K562 (cell line): ENCODE measurements around the gene VPS13C.

Source experiments
- ATF1 ChIP-seq, 2 experiments: fragments of 450-650 bp in 1 of 2; IDR thresholded peaks; 2 replicates each; pipeline ENCODE4 v1.6.1; 2016; ENCODE audit warnings: missing compliant biosample characterization in 1 of 2, missing genetic modification characterization in 1 of 2
- CTCF ChIP-seq, 3 experiments: IDR thresholded peaks in 2 of 3; conservative IDR thresholded peaks in 1 of 3; 2 replicates each; pipeline ENCODE4 v1.5.1; 2011 to 2012; ENCODE audit warnings: low read length in 3 of 3, mild to moderate bottlenecking in 3 of 3, control low read depth in 2 of 3, improper control_type of control experiment in 1 of 3, inconsistent platforms in 1 of 3, low read depth in 1 of 3, mixed read lengths in 1 of 3, moderate library complexity in 1 of 3; ENCODE audit not compliant: insufficient read depth in 2 of 3
- ETV6 ChIP-seq, 3 experiments: fragments of 150-350 bp in 1 of 3; sonication (generic) in 1 of 3; formaldehyde crosslinking in 1 of 3; IDR thresholded peaks; 2 replicates each; pipeline versions ENCODE4 v1.6.1 to v1.8.0; 2014 to 2022; ENCODE audit warnings: borderline replicate concordance in 2 of 3, low read depth in 2 of 3, antibody characterized with exemption in 1 of 3, low read length in 1 of 3, mild to moderate bottlenecking in 1 of 3, missing genetic modification reagents in 1 of 3
- FOXJ3 ChIP-seq: sonication (generic); formaldehyde crosslinking; IDR thresholded peaks from 2 replicates; pipeline ENCODE4 v1.4.0; 2020; ENCODE audit warnings: mild to moderate bottlenecking, missing genetic modification reagents
- HMBOX1 ChIP-seq: sonication (generic); IDR thresholded peaks from 2 replicates; pipeline ENCODE4 v1.6.1; 2016
- IRF2 ChIP-seq: sonication (generic); formaldehyde crosslinking; IDR thresholded peaks from 2 replicates; pipeline ENCODE4 v1.8.1; 2022; ENCODE audit warnings: mild to moderate bottlenecking, missing genetic modification reagents
- JUND ChIP-seq, 2 experiments: IDR thresholded peaks; 2 replicates in 1 of 2; 3 replicates in 1 of 2; pipeline ENCODE4 v1.6.1; 2011; ENCODE audit warnings: borderline replicate concordance in 2 of 2, low read depth in 2 of 2, low read length in 2 of 2, improper control_type of control experiment in 1 of 2, missing biosample characterization in 1 of 2, missing genetic modification characterization in 1 of 2, missing genetic modification reagents in 1 of 2
- MAFK ChIP-seq: IDR thresholded peaks from 2 replicates; pipeline ENCODE4 v1.6.1; 2011; ENCODE audit warnings: low read length, improper control_type of control experiment
- POLR3A ChIP-seq: IDR thresholded peaks from 2 replicates; pipeline ENCODE4 v1.6.1; 2011; ENCODE audit warnings: borderline replicate concordance, mild to moderate bottlenecking, moderate library complexity; ENCODE audit not compliant: insufficient read length, insufficient read depth; ENCODE audit errors: extremely low read depth
- TCF7L2 ChIP-seq: fragments of 150-350 bp; IDR thresholded peaks from 2 replicates; pipeline ENCODE4 v1.6.1; 2016; ENCODE audit warnings: low read depth, mild to moderate bottlenecking, low read length, moderate library complexity
- TF ChIP-seq, protein P1 (sequence below): fragments of 250-450 bp; sonication (Bioruptor Pico); IDR thresholded peaks from 2 replicates; pipeline ENCODE4 v1.5.0; 2021

DNA sequence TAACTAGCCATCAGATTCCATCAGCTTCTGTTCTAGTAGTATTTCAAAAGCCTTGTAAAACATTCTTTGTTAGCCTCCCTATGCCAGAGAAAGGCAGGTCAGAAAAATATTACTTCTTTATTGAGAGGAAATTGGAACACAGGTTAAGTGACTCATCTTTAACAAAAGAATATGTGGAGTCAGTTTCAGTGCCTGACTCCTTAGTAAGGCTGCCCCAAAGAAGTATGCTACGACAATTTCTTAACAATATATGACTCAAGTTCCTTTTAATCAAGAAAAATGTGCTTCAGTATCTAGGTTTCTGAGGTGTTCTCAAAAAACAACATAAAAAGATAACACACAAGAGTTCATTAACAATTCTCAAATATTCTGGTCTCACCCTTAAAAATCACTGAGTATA, 139.2 kb downstream of the VPS13C start:
- TF ChIP-seq CTCF (IDR thresholded peaks at IDR 0.05 in 2 of 3, conservative IDR thresholded peaks at IDR 0.05 in 1 of 3; ENCODE audit: insufficient read depth in 2 of 3, low read depth in 1 of 3, low read length in 3 of 3) = no peak
- no peak for TF ChIP-seq JUND (IDR thresholded peaks at IDR 0.05; ENCODE audit: borderline replicate concordance, low read depth, low read length)
- TF ChIP-seq JUND (tag; IDR thresholded peaks at IDR 0.05; ENCODE audit: borderline replicate concordance, low read depth, low read length) = no peak
- TF ChIP-seq ETV6 (IDR thresholded peaks at IDR 0.05; ENCODE audit: borderline replicate concordance in 1 of 2, low read depth in 2 of 2, low read length in 1 of 2) = no peak
- no peak for TF ChIP-seq ETV6 (CRISPR knock-in tag; IDR thresholded peaks at IDR 0.05; ENCODE audit: borderline replicate concordance)
- no peak for TF ChIP-seq TCF7L2
- TF ChIP-seq POLR3A = no peak
- TF ChIP-seq, protein P1, sequence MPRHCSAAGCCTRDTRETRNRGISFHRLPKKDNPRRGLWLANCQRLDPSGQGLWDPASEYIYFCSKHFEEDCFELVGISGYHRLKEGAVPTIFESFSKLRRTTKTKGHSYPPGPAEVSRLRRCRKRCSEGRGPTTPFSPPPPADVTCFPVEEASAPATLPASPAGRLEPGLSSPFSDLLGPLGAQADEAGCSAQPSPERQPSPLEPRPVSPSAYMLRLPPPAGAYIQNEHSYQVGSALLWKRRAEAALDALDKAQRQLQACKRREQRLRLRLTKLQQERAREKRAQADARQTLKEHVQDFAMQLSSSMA (CRISPR knock-in tag) = no peak
- no peak for TF ChIP-seq HMBOX1
- no peak for TF ChIP-seq ATF1 (CRISPR knock-in tag; IDR thresholded peaks at IDR 0.05)
- no peak for TF ChIP-seq ATF1 (tag; IDR thresholded peaks at IDR 0.05)
- TF ChIP-seq MAFK = no peak
- TF ChIP-seq IRF2 (CRISPR knock-in tag) = no peak
- no peak for TF ChIP-seq FOXJ3 (CRISPR knock-in tag)
